RWPE1 (cell line): ENCODE data around the gene C16orf92.

Source experiments
- CTCF ChIA-PET: fragments of 350-600 bp; sonication (Branson Sonifier 250); formaldehyde crosslinking; extraction: SDS; loops from one replicate; lab custom pipeline; 2021; lab: Yijun Ruan, JAX
- POLR2A ChIA-PET: fragments of 400-600 bp; formaldehyde crosslinking; extraction: SDS; loops from one replicate; lab custom pipeline; 2020; ENCODE audit warnings: antibody characterized with exemption; ENCODE audit not compliant: low non-redundant PET; lab: Yijun Ruan, JAX
- DNase-seq: peaks from one replicate; pipeline ENCODE4 v3.0.0; 2012; ENCODE audit warnings: low spot score
- H3K27ac ChIP-seq: fragments of 450-650 bp; 2 replicates; pipeline ENCODE4 v1.5.1; 2017
- TF ChIP-seq, protein P1 (sequence below): fragments of 450-650 bp; conservative IDR thresholded peaks from 2 replicates; pipeline ENCODE4 v1.5.1; 2017; ENCODE audit warnings: low read depth, mild to moderate bottlenecking

The C16orf92 gene

DNA sequence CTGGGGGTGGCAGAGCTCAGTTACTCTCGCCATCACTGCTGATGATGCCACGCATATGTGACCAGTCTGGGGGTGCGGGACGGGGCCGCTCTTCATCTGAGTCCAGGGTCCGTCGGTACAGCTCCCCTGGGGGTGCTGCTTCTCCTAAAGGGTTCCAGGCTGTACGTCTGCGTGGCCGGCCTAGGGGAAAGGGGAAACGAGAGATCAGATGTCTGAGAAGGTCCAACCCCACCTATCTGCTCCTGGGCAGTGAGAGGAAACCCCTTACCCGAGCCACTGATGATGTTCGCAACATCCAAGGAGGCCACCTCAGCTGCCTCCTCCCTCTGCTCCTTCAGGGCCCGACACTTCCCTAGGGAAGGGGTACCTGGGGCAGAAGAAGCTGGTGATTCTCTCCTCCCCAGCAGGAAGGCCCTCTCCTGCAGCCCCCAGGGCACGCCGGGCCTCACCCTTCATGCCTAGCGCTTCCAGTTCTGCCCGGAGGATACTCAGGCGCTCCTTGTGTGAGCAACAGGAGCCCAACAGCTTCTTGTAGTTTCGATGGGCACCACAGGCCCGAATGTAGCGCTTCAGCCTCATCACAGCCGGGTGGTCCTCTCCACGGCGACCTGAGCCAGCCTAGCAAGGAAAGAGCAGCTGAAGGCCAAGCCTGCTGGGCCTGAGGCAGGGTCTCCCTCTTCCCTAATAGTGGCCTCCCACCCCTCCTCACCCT lies 29.7 kb upstream of the C16orf92 start:
- no peak for DNase-seq
- TF ChIP-seq, protein P1, sequence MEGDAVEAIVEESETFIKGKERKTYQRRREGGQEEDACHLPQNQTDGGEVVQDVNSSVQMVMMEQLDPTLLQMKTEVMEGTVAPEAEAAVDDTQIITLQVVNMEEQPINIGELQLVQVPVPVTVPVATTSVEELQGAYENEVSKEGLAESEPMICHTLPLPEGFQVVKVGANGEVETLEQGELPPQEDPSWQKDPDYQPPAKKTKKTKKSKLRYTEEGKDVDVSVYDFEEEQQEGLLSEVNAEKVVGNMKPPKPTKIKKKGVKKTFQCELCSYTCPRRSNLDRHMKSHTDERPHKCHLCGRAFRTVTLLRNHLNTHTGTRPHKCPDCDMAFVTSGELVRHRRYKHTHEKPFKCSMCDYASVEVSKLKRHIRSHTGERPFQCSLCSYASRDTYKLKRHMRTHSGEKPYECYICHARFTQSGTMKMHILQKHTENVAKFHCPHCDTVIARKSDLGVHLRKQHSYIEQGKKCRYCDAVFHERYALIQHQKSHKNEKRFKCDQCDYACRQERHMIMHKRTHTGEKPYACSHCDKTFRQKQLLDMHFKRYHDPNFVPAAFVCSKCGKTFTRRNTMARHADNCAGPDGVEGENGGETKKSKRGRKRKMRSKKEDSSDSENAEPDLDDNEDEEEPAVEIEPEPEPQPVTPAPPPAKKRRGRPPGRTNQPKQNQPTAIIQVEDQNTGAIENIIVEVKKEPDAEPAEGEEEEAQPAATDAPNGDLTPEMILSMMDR = no peak
- POLR2A ChIA-PET = interaction anchor here (0.7 kb wide), 1 partner anchor 10 kb away, joined by 3 read pairs; no protein-coding TSS in a partner anchor
- H3K27ac ChIP-seq = peak overlapping the region; percentile 97
- CTCF ChIA-PET = interaction anchor here (0.8 to 1.2 kb wide), 3 partner anchors 10 to 130 kb away, joined by 3 to 5 read pairs (median 4); partner anchors contain the start of genes C16orf92 and CDIPT

GRCh38 chr16:29993903-29994599 lies 28.9 kb upstream of the C16orf92 start:
- H3K27ac ChIP-seq = peak overlapping the region; percentile 97
- ChIA-PET CTCF (interaction anchor here (0.8 to 1.2 kb wide), 3 partner anchors 11 to 131 kb away, joined by 3 to 5 read pairs (median 4); partner anchors contain the start of genes C16orf92 and CDIPT), POLR2A (interaction anchor here (0.7 to 1.1 kb wide), 3 partner anchors 9 to 21 kb away, joined by 3 to 5 read pairs (median 3); partner anchors contain the start of gene TAOK2)
- no peak for DNase-seq
- TF ChIP-seq, protein P1 = no peak

DNA sequence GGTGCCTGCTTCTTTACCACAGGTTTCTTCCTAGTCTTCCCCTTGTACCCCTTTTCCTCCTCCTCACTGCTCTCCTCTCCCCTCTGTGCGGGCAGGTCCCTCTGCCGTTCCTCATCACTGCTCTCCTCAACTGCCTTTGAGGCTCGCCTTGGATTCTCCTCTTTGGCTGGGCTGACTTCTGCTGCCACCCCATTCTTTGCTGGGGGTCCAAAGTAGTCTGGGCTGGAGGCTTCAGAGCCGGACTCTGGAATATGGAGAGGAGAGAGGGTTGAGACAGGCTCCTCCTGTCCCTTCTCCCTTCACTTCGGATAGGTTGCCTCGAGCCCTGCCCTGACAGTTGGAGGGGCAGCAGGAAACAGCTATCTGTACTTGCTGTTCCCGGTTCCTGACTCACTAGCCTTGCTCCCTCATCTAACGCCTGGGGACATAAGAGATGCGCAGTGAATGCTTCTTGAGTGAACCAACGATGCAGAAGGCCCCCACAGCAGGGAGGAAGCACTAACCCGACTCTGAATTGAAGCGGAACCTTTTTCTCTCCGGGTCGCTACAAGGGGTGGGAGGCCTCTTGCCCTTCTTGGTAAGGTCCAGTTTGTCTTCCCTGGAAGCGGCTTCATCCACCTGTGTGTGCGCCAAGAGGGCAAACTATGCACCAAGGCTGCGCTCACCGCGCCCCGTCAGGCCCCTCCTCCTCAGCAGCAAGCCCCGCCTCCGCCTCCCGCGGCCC lies 28.2 kb upstream of the C16orf92 start:
- CTCF ChIA-PET = no interaction called here
- TF ChIP-seq, protein P1 = no peak
- H3K27ac ChIP-seq = peak overlapping the region; percentile 97
- peak; percentile 90 for DNase-seq
- POLR2A ChIA-PET = interaction anchor here (0.7 to 1.1 kb wide), 3 partner anchors 17 to 241 kb away, joined by 3 to 5 read pairs (median 3); partner anchors contain the start of gene TAOK2

DNA sequence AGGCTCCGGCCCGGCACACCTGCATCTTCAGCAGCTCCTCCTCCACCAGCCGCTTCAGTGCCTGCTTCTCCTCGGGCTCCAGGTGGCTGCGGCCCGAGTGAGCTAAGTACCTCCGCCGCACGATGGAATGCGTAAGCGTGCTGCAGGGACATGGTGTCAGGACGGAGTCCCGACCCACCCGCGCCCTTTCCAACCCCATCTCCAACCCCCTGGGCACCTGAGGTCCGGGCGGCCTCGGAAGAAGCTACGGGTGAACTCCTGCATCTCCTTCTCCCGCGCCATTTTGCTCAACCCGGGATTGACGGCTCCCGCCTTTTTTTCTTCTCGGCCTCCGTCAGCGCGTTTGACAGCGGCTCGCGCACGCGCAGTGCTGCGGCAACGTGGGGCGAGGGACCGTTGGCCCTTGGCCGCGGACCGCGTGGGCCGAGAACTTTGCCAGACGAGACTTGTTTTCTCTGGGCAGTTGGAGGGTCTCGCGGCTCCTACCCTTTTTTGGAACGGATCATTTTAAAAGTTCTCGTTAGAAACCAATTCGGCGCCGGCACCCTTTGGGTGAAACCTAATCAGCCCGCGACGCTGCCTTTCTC lies 27.6 kb upstream of the C16orf92 start, which contains the start of gene HIRIP3:
Gene HIRIP3 (minus strand): TSS at position 294 of the 587 bp plus-strand sequence. CDS start 12 bp downstream, at position 282.
- DNase-seq = peak; percentile 81
- H3K27ac ChIP-seq = peak within 1 kb of the TSS; percentile 97
- TF ChIP-seq, protein P1 = no peak
- ChIA-PET CTCF (interaction anchor here (1.0 kb wide), 1 partner anchor 10 kb away, joined by 6 read pairs; no protein-coding TSS in a partner anchor), POLR2A (interaction anchor here (0.9 kb wide), 1 partner anchor 22 kb away, joined by 5 read pairs; the partner anchor contains the start of gene TAOK2)

DNA sequence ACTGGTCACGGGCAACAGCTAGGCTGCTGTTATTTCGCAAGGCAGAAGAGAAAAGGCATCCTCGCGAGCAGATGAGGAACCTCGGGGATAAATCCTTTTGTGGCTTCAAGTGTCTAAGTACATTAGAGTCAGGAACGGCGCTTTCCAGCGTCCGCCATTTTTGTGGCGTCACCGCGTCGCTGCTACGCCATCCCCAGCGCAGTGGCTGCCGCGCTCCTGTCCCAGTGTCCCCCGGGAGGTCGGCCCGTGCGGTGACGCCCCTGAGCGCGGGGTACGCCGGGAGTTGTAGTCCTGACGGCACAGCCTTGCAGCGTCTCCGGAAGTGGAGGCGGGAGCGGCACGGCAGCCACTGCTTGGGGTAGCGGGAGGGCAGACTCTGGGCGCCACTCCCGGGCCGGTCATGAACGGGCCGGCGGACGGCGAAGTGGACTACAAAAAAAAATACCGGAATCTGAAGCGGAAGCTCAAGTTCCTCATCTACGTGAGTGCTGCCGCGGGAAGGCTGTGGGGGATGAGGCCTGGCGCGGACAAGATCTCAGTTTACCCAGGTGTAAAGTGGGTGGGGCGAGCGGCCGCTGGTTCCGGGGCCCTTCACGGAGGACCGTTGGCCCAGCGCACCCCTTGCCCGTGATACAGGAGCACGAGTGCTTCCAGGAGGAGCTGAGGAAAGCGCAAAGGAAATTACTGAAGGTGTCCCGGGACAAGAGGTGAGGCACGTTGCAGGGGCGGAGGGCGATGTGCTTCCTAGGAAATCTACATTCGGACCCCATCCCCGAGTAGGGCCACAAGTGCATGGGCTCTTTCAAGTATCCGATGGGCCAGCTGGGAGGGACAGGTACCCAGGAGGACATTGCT lies 26.9 kb upstream of the C16orf92 start, which contains the start of gene INO80E:
Gene INO80E (plus strand): TSS at position 331 of the 855 bp plus-strand sequence. CDS start 70 bp downstream, at position 401.
- peak within 1 kb of the TSS; percentile 97 for H3K27ac ChIP-seq
- POLR2A ChIA-PET = no interaction called here
- TF ChIP-seq, protein P1 = no peak
- DNase-seq = peak; percentile 97
- CTCF ChIA-PET = interaction anchor here (1.0 kb wide), 2 partner anchors 10 to 36 kb away, joined by 4 to 6 read pairs; no protein-coding TSS in a partner anchor
